Spleen (tissue), 11 donors: Measurements from ENCODE around the gene TYRO3. TPM values are rescaled to one million over a fixed set of nuclear protein-coding genes. Genes with fewer than 3 reads are reported as not detected.

Source experiments
- DNase-seq: peaks from one replicate; pipeline ENCODE4 v3.0.0-alpha.2; 2020
- H3K27ac ChIP-seq, 8 donors: fragments of 200-600 bp; sonication (generic) in 7 of 8; 1 replicate in 4 of 8; 2 replicates in 4 of 8; pipeline versions ENCODE4 v1.5.0 to v1.8.0; 2016 to 2021; ENCODE audit warnings: inconsistent platforms in 4 of 8, mild to moderate bottlenecking in 4 of 8, moderate library complexity in 1 of 8
- H3K27me3 ChIP-seq, 7 donors: fragments of 200-600 bp; sonication (generic) in 6 of 7; replicated peaks in 1 of 7; 1 replicate in 4 of 7; 2 replicates in 3 of 7; pipeline versions ENCODE4 v1.5.0 to v1.8.0; 2016 to 2021; ENCODE audit warnings: inconsistent platforms in 3 of 7, mild to moderate bottlenecking in 1 of 7
- H3K36me3 ChIP-seq, 6 donors: fragments of 200-600 bp; sonication (generic) in 5 of 6; 1 replicate in 4 of 6; 2 replicates in 2 of 6; pipeline versions ENCODE4 v1.5.0 to v1.8.0; 2016 to 2021; ENCODE audit warnings: inconsistent platforms in 2 of 6
- H3K4me1 ChIP-seq, 6 donors: fragments of 200-600 bp; sonication (generic) in 5 of 6; 1 replicate in 3 of 6; 2 replicates in 3 of 6; pipeline versions ENCODE4 v1.5.0 to v1.8.0; 2016 to 2021; ENCODE audit warnings: inconsistent platforms in 3 of 6
- H3K4me3 ChIP-seq, 8 donors: fragments of 200-600 bp; sonication (generic) in 7 of 8; 1 replicate in 4 of 8; 2 replicates in 4 of 8; pipeline versions ENCODE4 v1.5.0 to v1.8.0; 2016 to 2021; ENCODE audit warnings: inconsistent platforms in 4 of 8, mild to moderate bottlenecking in 4 of 8, moderate library complexity in 2 of 8
- H3K9me3 ChIP-seq, 8 donors: fragments of 200-600 bp; sonication (generic) in 7 of 8; 1 replicate in 4 of 8; 2 replicates in 4 of 8; pipeline versions ENCODE4 v1.5.0 to v1.8.0; 2016 to 2021; ENCODE audit warnings: inconsistent platforms in 4 of 8
- POLR2A ChIP-seq, 3 donors: fragments of 450-650 bp; IDR thresholded peaks; one replicate each; pipeline ENCODE4 v1.5.1; 2017; ENCODE audit warnings: antibody characterized with exemption in 3 of 3, mild to moderate bottlenecking in 1 of 3
- POLR2AphosphoS5 ChIP-seq, 3 donors: sonication (generic); formaldehyde crosslinking; IDR thresholded peaks; one replicate each; pipeline ENCODE4 v1.5.1; 2017; ENCODE audit warnings: antibody characterized with exemption in 3 of 3
- WGBS, 5 donors: extraction: QIAGEN DNeasy Blood & Tissue Kit in 3 of 5; methylation state at CpG; one replicate each; pipeline versions ENCODE4 v1.1.5 to v1.1.7; 2013 to 2018; 5-methylcytosine and 5-hydroxymethylcytosine counted together
- intact Hi-C: fragments of 100-400 bp; cut with DNase I; formaldehyde crosslinking; loops from one replicate; pipeline ENCODE4 v1.15.0; 2023; ENCODE audit warnings: low total_unique reads
- polyA plus RNA-seq, 3 donors: library from polyadenylated mRNA; stranded (reverse); fragments of 200-250 nt; gene quantifications; one replicate each; pipeline ENCODE4 v1.2.1, GENCODE V29; 2013
- total RNA-seq, 7 donors: library from RNA; depleted of rRNA in 3 of 7; stranded (reverse); fragments of >200 nt in 3 of 7; fragmentation: NEBNext Ultra II Directional in 4 of 7; extraction: Animal tissue kit (Norgen Biotek cat#: 25700) in 4 of 7; gene quantifications; one replicate each; pipeline versions ENCODE4 v1.1.0 to v1.2.1, GENCODE V29; 2016 to 2021
- TF ChIP-seq, protein P1 (sequence below), 11 experiments: fragments of 200-600 bp in 7 of 11; fragments of 450-650 bp in 4 of 11; sonication (generic) in 4 of 11; IDR thresholded peaks in 8 of 11; conservative IDR thresholded peaks in 3 of 11; 1 replicate in 7 of 11; 2 replicates in 4 of 11; pipeline versions ENCODE4 v1.4.0 to v1.8.0; 2016 to 2021; ENCODE audit warnings: antibody characterized with exemption in 11 of 11, inconsistent platforms in 4 of 11, mild to moderate bottlenecking in 1 of 11
- donor health status: healthy with polysubstance abuse.
- donor health status: DM: no; HTN: no; CAD: no; lungs with moderate emphysema.
- donor health status: DM: no; HTN: no; CAD: no.
- donor health status: Bipolar disorder and iron deficiency.
- donor health status: healthy.
- donor health status: DM: no; HTN: no; CAD: no.
- donor health status: DM: yes; HTN: yes; CAD: no.

The TYRO3 gene
- total and polyA plus RNA-seq, 10 donors: 2.6 to 36.2 (median 19.4) TPM

DNA sequence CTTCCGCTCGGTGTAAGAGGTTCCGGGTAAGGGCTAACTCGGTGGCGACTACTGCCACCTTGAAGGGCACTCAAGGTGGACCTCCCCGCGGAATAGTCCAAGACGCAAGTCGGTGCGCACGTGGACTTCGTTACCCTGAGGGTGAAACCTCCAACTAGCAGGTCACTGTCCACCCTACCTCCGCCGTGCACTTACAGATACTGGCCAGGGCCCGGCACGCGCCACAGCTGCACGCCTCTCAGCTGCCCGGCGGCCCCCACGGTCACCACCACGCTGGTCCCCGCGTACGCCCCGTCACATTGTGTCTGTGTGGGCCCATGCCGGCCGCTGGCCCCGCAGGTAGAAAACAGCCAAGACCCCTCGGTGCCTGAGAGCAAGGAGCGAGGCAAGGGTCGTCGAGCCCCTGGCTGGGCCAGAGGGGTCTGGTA lies 46.5 kb upstream of the TYRO3 start:
- H3K27me3 ChIP-seq: peaks cover 9 to 45% (median 28%) of the 10 kb centered on the region in 7 donors
- H3K9me3 ChIP-seq: no peaks in the 10 kb centered on the region
- 7 to 16% (median 12%) methylated on average over 5 to 33 of the region's 33 CpGs for WGBS, 5 donors
- H3K36me3 ChIP-seq: peaks cover 0 to 11% (median 2%) of the 10 kb centered on the region in 6 donors
- no peak for TF ChIP-seq POLR2A (IDR thresholded peaks at IDR 0.05)
- TF ChIP-seq, protein P1, sequence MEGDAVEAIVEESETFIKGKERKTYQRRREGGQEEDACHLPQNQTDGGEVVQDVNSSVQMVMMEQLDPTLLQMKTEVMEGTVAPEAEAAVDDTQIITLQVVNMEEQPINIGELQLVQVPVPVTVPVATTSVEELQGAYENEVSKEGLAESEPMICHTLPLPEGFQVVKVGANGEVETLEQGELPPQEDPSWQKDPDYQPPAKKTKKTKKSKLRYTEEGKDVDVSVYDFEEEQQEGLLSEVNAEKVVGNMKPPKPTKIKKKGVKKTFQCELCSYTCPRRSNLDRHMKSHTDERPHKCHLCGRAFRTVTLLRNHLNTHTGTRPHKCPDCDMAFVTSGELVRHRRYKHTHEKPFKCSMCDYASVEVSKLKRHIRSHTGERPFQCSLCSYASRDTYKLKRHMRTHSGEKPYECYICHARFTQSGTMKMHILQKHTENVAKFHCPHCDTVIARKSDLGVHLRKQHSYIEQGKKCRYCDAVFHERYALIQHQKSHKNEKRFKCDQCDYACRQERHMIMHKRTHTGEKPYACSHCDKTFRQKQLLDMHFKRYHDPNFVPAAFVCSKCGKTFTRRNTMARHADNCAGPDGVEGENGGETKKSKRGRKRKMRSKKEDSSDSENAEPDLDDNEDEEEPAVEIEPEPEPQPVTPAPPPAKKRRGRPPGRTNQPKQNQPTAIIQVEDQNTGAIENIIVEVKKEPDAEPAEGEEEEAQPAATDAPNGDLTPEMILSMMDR (IDR thresholded peaks at IDR 0.05 in 8 of 11, conservative IDR thresholded peaks at IDR 0.05 in 3 of 11): no peak
- no peak for TF ChIP-seq POLR2AphosphoS5 (IDR thresholded peaks at IDR 0.05)
- peak overlapping the region; percentile 16 to 69 (median 42) for H3K4me3 ChIP-seq
- no peak for DNase-seq
- H3K4me1 ChIP-seq: peaks cover 23 to 36% (median 28%) of the 10 kb centered on the region in 6 donors
- intact Hi-C loops: no loop called here
- H3K27ac ChIP-seq: no peak overlapping the region

DNA sequence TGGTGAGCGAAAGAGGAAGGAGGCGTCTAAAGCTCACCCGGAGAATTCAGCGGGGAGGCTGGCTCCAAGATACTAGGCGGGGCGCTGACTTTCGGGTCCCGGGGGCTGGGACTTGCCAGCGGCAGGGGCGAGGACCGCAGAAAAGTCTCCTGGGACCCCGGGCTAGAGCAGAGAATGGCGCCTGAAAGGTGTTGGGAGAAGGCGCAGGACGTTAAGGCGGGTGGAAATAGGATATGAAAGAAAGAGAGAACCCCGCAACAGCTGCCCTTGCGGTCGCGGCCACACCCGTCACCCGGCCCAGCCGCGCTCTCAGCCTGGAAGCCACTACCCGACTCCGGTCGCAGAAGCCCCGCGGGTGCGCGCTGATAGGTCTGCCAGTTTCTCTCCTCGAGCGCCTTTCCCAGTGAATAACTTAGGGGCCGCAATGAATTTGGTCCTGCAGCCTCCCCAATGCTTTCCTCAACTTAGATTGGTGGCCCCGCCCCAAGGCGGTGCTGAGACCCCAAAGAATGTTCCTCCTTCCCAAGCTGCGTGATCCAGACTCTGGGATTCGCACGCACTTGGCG lies 46.0 kb upstream of the TYRO3 start:
- Histone ChIP-seq H3K27me3 (peaks cover 9 to 45% (median 28%) of the 10 kb centered on the region in 7 donors), H3K36me3 (peaks cover 0 to 16% (median 4%) of the 10 kb centered on the region in 6 donors), H3K4me1 (peaks cover 23 to 36% (median 28%) of the 10 kb centered on the region in 6 donors), H3K4me3 (peak overlapping the region; percentile 16 to 69 (median 42)), H3K27ac (peak overlapping the region in 2 of 8 donors; percentile 9 to 37), H3K9me3 (no peaks in the 10 kb centered on the region)
- 1 to 2% (median 1%) methylated on average over 25 to 40 of the region's 40 CpGs for WGBS, 5 donors
- TF ChIP-seq, protein P1 (IDR thresholded peaks at IDR 0.05 in 8 of 11, conservative IDR thresholded peaks at IDR 0.05 in 3 of 11): no peak
- TF ChIP-seq POLR2AphosphoS5 (IDR thresholded peaks at IDR 0.05) (no peak), POLR2A (IDR thresholded peaks at IDR 0.05) (no peak)
- intact Hi-C loops: no loop called here
- peak; percentile 83 for DNase-seq

DNA sequence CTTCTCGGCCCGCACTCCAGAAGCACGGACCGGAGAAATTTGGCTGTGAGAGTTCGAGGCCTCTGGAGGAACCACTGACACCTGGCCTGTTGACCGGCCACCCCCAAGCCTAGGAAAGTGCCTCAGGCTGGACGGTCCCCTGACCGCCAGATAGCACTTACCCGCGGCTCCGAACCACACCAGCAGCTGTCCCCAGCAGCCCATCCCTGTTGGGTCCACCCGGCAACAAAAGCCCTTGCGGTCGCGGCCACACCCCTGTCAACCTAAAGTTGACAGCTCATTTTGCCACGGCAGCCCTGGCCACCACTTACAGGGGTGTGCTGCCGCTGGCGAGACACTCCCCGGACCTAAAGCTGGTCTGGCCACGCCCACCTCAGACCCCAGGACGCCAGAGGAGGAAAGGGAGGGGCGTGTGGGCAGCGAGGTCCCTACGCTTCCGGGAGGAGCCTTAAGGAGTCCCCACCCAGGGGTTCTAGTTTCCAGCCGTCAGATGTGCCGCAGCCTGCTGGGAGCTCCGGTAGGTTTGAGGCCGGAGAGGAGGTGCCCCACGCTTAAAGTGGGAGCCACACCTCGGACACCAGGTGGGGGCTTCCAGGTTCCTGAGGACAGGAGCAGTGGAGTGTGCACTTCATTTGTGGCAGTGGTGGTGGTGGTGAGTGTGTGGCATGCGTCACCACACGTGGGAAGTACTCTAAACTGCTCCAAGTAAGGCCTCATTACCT lies 45.3 kb upstream of the TYRO3 start, which contains the start of gene LTK:
TSS of gene LTK (minus strand) at position 322 of the 722 bp plus-strand sequence. CDS start at position 204, 118 bp downstream.
- no peak for DNase-seq
- H3K27me3 ChIP-seq: peaks cover 9 to 45% (median 28%) of the 10 kb centered on the region in 7 donors
- peaks cover 0 to 18% (median 4%) of the 10 kb centered on the region in 6 donors for H3K36me3 ChIP-seq
- peak within 1 kb of the TSS in 2 of 8 donors; percentile 9 to 37 for H3K27ac ChIP-seq
- no peaks in the 10 kb centered on the region for H3K9me3 ChIP-seq
- peaks cover 23 to 36% (median 28%) of the 10 kb centered on the region in 6 donors for H3K4me1 ChIP-seq
- H3K4me3 ChIP-seq: peak within 1 kb of the TSS; percentile 16 to 69 (median 42)
- no peak for TF ChIP-seq POLR2A (IDR thresholded peaks at IDR 0.05)
- TF ChIP-seq POLR2AphosphoS5 (IDR thresholded peaks at IDR 0.05): peak in 2 of 3 donors; percentile 36 to 59
- TF ChIP-seq, protein P1 (IDR thresholded peaks at IDR 0.05 in 8 of 11, conservative IDR thresholded peaks at IDR 0.05 in 3 of 11): no peak
- intact Hi-C loops: no loop called here
- WGBS, 5 donors: 5 to 14% (median 8%) methylated on average over 10 to 33 of the region's 33 CpGs
